Suprapubic skin (tissue), 4 donors: ENCODE data around the gene MBNL2.

Experiments used
- EP300 ChIP-seq: sonication (generic); formaldehyde crosslinking; IDR thresholded peaks from one replicate; pipeline ENCODE4 v1.6.1; 2017; ENCODE audit warnings: antibody characterized with exemption
- POLR2A ChIP-seq, 2 donors: fragments of 450-650 bp; IDR thresholded peaks; one replicate each; pipeline ENCODE4 v1.6.1; 2017; ENCODE audit warnings: antibody characterized with exemption in 2 of 2, mild to moderate bottlenecking in 2 of 2, moderate library complexity in 2 of 2
- POLR2AphosphoS5 ChIP-seq, 3 donors: sonication (generic); formaldehyde crosslinking; IDR thresholded peaks; one replicate each; pipeline ENCODE4 v1.6.1; 2017; ENCODE audit warnings: antibody characterized with exemption in 3 of 3
- TF ChIP-seq, protein P1 (sequence below), 2 donors: fragments of 200-600 bp in 1 of 2; fragments of 450-650 bp in 1 of 2; sonication (generic) in 1 of 2; IDR thresholded peaks; one replicate each; pipeline ENCODE4 v1.5.1; 2016 to 2019; ENCODE audit warnings: antibody characterized with exemption in 2 of 2, mild to moderate bottlenecking in 1 of 2, moderate library complexity in 1 of 2

DNA sequence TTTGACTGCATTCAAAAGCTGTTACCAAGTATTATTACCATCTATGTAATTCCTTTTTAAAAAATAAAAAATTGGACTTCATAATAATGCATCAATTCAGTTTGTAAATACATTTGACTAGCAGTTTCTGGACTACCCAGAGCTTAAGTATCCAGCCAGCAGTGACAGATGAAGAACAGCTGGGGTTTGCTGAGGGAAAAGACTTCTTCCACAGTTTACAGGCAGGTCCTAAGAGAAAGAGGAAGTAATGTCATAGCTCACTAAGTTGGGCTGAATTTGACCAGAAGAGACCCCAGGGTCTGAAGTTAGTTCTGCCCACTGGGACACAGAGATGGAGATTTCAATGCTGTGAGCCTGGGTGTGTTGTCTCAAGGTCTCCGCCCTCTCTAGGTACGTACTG, 96.4 kb downstream of the MBNL2 start:
- TF ChIP-seq, protein P1, sequence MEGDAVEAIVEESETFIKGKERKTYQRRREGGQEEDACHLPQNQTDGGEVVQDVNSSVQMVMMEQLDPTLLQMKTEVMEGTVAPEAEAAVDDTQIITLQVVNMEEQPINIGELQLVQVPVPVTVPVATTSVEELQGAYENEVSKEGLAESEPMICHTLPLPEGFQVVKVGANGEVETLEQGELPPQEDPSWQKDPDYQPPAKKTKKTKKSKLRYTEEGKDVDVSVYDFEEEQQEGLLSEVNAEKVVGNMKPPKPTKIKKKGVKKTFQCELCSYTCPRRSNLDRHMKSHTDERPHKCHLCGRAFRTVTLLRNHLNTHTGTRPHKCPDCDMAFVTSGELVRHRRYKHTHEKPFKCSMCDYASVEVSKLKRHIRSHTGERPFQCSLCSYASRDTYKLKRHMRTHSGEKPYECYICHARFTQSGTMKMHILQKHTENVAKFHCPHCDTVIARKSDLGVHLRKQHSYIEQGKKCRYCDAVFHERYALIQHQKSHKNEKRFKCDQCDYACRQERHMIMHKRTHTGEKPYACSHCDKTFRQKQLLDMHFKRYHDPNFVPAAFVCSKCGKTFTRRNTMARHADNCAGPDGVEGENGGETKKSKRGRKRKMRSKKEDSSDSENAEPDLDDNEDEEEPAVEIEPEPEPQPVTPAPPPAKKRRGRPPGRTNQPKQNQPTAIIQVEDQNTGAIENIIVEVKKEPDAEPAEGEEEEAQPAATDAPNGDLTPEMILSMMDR (IDR thresholded peaks at IDR 0.05) = no peak
- TF ChIP-seq POLR2A (IDR thresholded peaks at IDR 0.05) = no peak
- no peak for TF ChIP-seq POLR2AphosphoS5 (IDR thresholded peaks at IDR 0.05)
- TF ChIP-seq EP300 = no peak
